GM12891 (cell line): ENCODE data around the gene CADM1.

ENCODE experiments used
- PAX5 ChIP-seq: IDR thresholded peaks from 2 replicates; pipeline ENCODE4 v1.6.1; 2011; ENCODE audit warnings: low read length, moderate library complexity, mild to moderate bottlenecking; ENCODE audit not compliant: insufficient read depth, severe bottlenecking
- POLR2A ChIP-seq: IDR thresholded peaks from 2 replicates; pipeline ENCODE4 v1.6.1; 2011; ENCODE audit warnings: low read depth, low read length, control low read depth
- POLR2AphosphoS5 ChIP-seq: IDR thresholded peaks from 2 replicates; pipeline ENCODE4 v1.6.1; 2011; ENCODE audit warnings: low read depth, low read length, control low read depth
- POU2F2 ChIP-seq: IDR thresholded peaks from 2 replicates; pipeline ENCODE4 v1.6.1; 2011; ENCODE audit warnings: low read depth, mild to moderate bottlenecking, control low read depth, low read length, moderate library complexity
- SPI1 ChIP-seq: IDR thresholded peaks from 2 replicates; pipeline ENCODE4 v1.6.1; 2011; ENCODE audit warnings: low read depth, low read length, control low read depth
- TAF1 ChIP-seq: IDR thresholded peaks from 2 replicates; pipeline ENCODE4 v1.6.1; 2011; ENCODE audit warnings: low read depth, low read length, control low read depth

DNA sequence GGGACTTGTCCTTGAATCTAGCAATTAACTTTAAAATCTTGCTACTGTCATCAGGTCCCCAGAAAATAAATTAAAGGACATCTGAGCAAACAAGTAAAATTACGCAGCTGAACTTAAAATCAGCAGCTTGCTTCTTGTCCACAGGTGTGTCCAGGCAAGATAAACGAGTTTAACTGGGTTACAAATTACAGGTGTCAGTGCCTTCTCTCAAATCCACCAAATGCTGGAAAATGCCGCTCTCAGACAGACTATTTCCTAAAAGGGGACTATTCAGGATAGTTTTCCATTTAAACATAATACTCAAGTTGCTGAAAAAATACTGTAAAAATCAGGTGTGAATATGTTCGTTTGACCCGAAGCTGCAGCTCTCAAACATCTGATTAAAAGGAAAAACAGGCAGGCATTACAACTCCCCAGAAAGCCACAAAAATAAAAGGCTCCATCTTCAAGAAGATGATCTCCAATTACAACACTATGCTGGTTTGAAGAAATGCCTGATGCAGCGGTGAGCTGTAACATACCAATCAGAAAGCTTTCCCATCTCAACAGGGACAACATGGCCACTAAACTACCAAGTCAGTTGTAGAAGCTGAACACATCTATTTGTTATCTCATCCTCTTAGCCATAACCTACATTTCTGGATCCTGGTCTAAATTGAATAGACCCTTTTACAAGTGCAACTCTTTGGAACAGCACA, 82.1 kb downstream of the CADM1 start:
- TF ChIP-seq POLR2A (no peak), TAF1 (no peak), POLR2AphosphoS5 (no peak), PAX5 (no peak), POU2F2 (no peak), SPI1 (no peak)
